HG03442 (cell line): Measurements from ENCODE around the gene PRSS27.
A peak's percentile ranks its signal among the peaks of the same experiment; 100 is the strongest.

ENCODE experiments used
- ATAC-seq: cut with Tn5 transposase; IDR thresholded peaks from one replicate; pipeline ENCODE4 v1.9.1; 2021; ENCODE audit warnings: mild to moderate bottlenecking, moderate library complexity; ENCODE audit not compliant: unreplicated experiment

The PRSS27 gene

DNA sequence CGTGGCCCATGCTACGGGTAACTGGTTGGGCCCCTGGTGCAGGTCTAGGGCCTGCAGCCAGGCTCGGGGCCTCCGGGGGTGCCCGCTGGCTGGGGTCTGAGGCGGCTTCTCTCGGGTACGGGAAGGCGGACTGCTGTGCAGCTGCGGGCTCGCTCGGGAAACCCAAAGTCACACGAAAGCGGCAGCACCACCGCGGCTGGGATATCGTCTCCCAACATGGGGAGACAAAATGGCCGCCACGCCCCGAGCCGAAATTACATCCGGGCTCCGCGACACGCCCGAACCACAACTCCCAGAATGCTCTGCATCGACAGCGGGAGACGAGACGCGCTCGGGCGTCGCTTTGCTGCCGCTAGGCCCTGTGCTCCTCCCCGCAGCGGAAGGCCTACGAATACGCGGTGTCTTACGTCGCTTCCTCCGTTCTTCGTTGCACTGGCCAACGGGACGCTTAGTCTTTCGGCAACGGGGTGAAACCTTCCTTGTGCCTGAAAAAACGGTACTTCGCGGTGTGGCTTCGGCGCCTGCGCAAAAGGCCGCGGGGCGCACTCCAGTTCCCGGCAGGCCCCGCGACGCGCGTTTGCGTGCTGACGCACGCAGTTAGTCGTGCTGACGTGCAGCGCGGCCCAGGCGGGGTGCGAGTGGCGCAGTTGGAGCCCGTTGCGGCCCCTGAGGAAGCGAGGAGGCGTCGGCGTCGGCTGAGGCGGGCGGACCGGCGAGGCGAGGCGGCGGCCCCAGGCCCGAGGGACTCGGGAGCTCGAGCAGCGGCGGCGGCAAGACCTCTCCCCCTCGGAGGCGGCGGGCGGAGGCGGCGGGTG is 32.2 kb upstream of the PRSS27 start, which contains the start of gene SRRM2:
Gene SRRM2 (plus strand): TSS at position 604 of the 815 bp plus-strand sequence. CDS start 3,727 bp downstream, outside the sequence.
- ATAC-seq, result peak; percentile 82

DNA sequence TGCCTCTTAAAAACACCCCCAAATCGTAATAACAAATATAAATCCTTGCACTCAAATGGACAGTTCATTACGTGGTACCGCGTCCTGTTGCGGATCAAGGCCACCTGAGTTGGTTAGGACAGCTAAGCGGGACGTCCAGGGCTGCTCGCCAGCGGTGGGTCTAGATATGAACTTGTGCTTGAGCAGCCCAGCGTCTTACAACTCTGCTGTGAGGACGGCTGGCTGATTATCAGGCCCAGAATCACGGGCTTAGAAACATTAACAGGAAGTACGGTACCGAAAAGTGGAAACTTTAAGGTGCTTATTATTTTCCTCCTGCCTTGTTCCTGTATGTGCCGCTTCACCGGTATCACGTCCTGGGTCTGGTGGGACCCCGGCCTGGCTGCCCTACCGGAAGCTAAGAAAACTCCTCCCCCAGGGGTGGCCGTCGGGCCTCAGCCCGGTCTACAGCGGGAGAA is 31.6 kb upstream of the PRSS27 start:
- no peak for ATAC-seq

DNA sequence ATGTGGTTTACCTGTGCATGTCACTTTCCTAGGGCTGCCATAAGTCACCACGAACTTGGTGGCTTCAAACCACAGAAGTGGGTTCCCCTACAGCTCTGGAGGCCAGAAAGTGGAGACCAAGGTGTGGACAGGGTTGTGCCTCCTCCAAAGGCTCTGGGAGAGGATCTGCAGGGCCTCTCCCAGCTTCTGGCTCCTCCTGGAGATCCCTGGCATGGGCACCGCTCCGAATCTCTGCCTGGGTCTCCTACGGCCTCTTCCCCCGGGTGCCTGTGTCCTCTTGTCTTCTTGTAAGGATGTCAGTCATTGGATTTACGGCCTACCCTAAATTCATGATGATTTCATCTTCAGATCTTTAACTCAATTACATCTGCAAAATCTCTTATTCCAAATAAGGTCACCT is 29.9 kb upstream of the PRSS27 start:
- ATAC-seq, result no peak

DNA sequence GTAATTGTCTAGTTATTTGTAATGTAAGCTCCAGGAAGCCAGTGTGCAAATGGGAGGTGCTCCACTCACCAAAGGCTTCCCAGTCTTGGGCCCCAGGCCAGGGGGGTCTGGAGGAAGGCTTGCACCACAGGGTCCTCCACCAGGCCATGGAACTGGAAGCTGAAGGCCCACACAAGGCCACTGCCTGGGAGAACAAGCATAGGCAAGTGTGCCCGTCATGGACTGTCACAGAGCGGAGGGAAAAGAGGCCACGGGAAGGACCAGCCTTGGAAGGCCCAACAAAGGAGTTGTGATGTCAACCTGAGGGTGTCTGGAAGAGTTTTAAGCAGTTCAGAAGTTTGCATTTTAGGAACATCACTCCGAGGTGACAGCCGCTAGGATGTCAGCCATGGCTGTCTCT is 29.5 kb upstream of the PRSS27 start:
- ATAC-seq, result no peak

DNA sequence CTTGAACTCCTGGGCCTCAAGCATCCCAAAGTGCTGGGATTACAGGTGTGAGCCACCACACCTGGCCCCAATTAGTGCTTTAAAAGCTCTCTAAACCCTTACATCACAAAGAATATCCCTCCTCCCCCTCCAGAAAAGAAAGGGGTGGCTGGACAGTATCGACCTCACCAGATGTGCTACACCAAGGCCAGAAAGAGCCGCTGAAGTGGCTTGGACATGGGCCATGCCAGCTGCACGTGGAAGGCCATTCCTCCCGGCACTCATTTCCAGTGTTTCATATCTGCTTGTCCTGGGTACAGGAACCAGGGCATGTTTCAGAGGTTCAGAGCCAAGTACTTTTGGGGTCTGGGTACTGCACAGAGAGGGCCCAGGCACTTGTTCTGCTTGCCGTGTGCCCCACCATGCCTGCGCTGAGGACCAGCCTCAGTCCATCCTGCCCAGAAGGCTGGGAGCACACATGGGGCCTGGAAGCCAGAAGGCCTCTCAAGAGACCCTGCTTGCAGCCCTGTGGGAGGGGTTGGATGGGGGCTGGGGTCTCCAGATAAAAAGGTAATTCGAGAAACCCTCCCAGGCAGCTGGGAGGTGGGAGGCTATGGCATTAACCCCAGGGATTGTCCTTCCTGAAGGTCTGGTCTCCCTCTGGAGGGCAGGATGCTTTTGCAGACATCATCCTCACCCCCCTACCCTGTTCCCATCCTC is 28.9 kb upstream of the PRSS27 start:
- ATAC-seq, result no peak

DNA sequence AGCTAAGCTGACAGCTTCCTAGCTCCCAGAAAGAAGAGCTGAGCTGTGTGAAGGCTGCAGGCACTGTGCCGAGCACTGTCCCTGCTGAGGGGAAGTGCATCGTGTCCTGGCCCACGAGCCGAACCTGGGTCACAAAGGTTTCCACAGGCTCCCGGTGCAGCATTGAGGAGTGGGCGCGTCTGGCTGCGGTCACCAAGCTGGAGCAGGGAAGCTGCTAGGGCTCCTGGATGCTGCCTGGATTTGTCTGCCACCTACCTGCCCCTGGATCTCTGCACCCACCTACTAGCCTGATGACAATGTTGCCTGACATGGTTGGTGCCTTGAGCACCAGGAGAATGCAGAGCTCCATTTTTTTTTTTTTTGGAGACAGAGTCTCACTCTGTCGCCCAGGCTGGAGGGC is 25.9 kb upstream of the PRSS27 start:
- ATAC-seq, result no peak

DNA sequence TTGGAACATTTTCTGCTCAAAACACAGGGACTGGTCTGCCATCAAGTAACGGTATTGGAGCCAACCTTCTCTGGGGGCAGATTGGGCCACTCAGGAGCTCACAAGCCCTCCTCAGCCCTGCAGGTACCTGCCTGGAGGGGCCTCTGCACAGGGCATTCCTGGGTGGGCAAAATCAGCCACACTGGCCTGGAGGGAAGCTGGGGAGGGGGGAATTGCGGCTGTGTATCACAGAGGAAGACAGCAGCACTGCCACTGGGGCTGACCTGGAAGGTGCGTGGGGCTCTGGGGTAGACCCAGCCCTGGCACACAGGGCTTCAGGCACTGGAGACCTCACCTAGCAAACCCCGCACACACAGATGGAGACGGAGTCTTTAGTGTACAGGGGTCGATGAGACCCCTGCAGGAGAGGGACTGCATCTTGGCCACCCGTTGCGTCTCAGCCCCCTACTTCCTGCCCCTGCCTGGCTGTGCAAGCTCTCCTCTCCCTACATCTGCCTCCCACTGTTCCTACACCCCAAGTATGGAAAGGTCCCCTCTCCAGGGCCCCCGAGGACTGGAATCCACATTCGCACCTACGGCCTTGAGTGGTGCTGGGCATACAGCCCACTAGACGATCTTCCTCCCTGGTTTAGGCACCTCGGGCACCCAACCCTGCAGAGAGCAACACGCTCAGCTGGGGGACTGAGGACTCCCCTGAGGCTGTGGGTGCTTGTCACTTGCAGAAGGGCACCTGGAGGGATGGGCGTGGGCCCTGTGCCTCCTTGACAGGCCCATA is 25.3 kb upstream of the PRSS27 start:
- ATAC-seq, result no peak

DNA sequence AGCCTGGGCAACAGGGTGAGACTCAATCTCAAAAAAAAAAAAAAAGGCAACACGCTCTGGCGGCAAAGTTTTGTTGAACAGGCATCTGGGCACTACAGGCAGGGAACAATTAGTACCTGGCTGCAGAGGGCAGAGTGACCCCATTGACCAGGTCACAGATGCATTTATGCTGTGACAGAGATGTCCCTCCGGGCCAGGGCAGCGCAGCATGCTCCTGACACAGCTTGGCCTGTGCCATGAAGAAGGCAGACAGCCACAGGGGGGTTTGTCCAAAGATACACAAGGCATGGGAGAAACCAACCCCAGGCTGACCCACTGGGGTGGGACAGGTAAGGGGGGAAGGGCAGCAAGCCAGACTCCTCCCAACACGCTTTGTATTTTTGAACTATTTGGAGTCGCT is 24.7 kb upstream of the PRSS27 start:
- no peak for ATAC-seq

DNA sequence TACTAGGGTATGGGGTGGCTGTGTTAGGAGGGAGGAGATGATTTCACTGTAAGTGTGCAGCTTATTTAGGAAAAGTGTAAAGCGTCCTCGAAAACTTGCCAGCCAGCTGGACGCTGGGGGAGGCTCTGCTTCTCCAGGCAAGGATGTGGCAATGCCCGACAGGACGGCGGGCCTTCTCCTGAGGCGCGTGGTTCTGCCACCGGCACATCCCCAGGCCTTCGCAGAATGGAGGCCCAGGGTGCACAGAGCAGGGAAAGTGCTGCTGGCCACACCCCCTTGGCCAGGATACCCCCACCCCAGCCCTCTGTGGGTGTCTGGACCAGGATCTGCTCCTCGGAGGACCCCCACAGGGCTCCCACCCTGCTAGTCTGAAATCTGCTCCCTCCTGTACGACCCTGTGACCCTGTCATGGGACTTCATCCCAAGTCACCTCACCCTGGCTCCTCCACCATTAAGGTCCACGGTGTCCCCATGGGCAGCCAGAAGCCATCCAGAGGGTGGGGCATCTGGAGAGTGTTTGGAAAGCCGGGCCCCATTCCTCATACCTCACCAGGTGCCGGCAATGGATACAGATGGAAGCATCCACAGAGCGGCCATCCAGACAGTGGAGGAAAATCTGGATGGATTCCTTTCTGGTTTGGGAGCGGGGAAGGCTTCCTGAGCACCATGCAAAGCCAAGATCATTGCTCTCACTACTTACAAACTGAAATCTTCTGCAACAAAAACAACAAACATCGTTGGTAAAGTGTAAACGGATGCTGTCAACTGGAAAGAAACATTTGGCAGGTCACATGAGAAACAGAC is 23.2 kb upstream of the PRSS27 start:
- no peak for ATAC-seq

DNA sequence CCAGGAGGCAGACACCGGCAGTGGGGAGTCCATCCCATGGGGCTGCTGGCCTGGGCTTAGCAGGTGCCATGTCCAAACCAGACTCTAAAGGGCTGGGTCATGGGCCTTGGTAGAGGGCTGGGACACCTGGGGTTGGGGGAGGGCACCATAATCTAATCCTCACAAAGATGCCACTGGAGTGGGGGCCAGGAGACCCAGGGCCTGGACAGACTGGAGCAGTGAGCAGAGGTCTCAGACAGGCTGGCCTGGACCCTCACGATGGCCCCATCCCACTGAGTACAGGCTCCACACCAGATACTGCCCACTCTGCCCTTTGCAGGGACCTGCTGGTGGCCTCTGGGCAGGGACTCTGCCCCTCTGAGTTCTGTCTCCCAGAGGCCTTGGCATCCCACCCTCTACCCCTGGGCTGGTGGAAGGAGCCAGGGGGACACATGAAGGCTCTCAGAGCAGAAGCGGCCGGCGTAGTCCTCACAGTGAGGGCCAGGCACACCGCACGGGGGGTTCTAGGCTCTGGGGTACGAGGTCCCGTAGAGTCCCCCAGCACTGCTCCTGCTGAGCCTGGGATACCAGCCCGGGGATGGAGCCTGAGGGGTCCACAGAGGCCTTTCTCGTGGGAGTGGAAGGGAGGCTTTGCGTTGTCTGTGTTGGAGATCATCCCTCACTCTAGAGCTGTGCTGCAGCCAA is 22.4 kb upstream of the PRSS27 start:
- no peak for ATAC-seq

DNA sequence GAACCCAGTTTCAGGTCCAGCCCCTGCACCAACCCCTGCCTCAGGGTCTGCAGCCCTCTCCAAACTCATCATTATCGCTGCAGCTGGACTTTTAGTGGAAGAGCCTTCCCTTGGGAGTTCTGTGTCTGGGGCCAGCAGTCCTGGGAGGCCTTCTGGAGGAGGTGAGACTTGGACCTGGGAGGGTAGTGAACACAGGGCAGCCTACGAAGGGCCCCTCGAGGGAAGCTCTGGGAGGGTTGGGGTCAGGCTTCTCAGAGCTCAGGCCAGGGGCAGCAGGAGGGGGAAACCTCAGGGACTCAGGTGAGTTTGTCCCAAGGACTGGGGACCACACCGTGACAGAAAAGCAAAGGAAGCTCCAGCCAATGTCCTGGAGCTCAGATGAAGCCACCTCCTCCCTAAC is 21.1 kb upstream of the PRSS27 start:
- ATAC-seq, result no peak

DNA sequence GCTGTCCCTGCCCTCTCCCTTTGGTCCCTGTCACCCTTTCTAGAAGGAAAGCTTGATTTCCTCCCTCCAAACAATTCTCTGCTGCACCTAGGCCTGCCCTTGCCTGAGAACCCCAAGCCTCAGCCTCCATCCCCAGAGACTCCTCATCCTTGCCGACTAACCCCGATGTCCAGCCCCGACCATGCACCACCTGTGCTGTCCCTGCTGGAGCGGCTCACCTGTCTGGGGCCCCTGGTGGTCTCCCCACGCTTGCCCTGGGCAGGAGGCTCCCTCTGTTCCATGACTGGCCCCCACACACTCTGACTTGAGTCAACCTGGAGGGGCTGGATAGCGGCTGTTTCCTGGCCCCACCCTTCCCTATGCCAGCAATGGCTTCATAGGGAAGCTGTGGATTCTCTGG is 20.5 kb upstream of the PRSS27 start:
- ATAC-seq, result no peak

DNA sequence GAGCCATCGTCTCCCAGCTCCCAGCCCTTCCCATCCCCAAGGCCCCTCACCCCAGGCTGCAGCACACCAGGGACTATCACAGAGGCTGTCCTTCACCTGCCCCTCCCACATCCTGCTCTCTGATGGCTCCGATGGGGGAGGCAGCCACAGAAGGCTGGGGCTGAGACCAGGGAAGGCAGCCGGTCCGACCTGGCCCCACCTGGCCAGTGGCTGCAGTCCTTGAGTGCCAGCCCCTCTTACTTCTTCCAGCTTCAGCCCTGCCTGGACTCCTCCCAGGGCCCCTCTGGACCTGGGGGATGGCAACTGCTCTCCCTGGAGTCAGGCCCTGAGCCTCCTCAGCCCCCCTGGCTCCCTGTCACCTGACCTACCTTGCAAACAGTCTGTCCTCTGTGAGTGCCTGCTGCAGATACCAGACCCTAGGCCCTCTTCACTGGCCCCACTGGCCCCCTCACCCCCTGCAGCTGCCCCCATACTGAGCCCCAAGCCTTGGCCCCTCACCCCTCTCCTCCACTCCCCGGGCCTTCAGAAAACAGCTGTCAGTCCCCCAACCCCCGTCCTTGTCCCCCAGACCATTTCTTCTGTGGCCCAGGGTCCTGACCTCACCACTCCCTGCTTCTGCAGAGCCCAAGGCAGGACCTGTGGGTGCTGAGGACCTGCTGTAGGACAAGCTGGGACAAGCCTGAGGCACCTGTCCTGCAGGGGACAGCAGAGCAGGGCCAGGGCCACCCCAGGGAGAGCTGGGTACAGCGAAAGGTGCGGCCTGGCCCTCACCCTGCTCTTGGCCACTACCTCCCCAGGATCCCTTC is 19.8 kb upstream of the PRSS27 start:
- ATAC-seq, result no peak

DNA sequence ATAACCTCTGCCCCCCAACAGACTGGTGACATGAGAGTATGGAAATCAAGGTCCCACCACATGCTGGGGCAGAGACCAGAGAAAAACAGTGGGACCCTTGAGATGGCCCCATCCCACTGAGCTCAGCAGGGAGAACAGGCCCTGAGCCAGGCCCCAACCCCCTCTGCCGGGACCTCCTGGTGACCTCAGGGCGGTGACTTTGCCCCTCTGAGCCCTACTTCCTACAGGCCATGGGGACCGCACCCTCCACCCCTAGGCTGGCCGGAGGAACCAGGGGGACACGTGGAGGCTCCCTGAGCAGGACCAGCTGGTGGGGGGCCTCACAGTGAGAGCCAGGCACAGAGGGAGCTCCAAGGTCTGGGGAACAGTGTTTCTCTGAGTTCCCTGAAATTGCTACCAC is 18.6 kb upstream of the PRSS27 start:
- no peak for ATAC-seq

DNA sequence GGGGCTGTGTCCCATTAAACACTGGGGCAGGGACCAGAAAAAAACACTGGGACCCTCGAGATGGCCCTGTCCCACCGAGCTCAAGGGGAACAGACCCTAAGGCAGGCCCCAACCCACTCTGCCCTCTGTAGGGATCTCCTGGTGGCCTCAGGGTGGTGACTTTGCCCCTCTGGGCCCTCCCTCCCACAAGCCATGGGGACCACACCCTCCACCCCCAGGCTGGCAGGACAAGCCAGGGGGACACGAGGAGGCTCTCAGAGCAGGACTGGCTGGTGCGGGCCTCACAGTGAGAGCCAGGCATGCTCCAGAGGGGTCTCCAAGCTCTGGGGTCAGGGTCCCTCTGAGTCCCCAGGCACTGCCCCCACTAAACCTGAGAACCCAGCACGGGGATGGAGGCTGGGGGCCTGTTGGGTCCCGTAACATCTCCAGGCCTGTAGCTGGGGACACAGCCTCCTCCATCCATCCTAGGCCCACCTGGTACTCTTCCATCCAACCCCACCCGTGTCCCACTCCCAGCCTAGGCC is 17.9 kb upstream of the PRSS27 start:
- ATAC-seq, result no peak

DNA sequence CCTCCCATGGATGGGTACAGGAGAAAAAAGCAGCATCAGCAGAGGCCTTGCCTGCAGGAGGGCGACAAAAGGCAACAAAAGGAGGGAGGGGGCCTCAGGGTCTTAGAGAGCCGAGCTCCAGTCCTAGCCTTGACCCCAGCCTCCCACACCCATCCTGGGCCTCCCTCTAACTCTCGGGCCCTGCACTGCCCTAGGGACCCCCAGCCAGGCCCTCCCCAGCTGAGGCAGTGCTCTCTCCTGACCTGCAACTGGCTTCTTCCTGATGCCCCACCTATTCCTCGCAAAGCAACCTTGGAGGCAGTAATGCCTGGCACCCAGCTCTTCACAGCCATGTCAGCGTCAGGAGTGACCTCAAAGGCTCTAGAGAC is 17.2 kb upstream of the PRSS27 start:
- ATAC-seq, result no peak

DNA sequence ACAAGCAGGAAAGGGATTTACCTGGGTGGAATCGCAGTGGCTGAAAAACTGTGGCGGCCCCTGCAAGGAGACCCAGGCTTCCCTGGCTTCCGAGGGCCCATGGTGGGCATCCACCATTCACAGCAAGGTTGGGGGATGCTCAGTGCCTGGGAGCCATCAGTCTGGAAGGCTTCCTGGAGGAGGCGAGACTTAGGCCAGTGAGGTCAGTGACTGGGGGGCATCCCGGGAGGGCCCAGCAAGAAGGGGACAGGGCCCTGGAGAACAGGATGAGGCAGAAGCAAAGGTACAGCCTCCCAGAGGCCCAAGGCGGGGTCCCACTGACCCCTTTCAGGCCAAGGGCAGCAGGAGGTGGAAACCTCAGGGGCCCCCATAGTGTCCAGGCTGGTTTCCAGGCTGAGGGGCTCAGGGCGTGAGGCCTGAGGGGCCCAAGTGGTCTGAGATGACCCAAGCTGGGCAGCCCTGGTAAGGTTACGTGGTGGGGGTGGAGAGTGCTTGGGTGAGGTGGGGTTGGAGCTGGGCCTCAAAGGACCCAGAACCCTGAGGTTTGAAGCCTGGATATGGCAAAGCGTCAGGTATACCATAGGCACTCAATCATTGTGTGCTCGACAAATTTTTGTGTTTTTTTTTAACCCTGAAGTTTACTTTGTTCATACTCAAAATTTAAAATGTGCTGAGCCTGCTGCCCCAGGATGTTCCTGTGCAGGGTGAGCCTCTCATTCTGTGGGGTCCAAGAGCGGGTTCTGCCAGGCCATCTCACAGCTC is 16.6 kb upstream of the PRSS27 start:
- no peak for ATAC-seq

DNA sequence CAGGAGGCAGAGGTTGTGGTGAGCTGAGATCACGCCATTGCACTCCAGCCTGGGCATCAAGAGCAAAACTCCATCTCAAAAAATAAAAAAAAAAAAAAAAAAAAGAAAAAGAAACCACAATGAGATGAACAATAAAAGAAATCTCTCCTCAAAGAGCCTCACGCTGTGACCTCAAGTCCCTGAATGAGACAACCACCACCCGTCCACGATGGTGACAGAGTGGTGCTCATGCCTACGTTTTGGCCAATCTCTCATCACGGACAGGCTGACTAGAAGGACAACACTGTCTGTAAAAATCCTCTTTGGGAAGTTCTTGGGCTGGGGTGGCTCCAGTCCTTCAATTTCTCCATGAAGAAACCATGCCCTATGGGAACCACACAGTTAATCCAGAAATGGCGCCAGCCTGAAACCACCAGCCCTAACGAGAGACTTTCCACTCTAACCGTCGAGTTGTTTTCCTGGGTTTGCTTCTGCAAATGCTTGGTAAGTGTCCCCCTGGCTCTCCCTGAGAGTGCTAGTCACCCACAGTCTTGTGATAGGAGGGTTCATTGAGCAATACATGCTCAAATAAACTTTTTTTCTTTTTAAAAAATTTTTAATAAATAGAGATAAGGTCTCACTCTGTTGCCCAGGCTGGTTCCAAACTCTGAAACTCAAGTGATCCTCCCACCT is 15.0 kb upstream of the PRSS27 start:
- ATAC-seq, result no peak
